ENCODE data around the gene CCHCR1. TPM values are rescaled to one million over a fixed set of nuclear protein-coding genes. Genes with fewer than 3 reads are reported as not detected.
A peak's percentile ranks its signal among the peaks of the same experiment; 100 is the strongest.

CCHCR1 gene
- total RNA-seq, 2 donors from 2014 or later = 47.5 to 64.2 TPM

DNA sequence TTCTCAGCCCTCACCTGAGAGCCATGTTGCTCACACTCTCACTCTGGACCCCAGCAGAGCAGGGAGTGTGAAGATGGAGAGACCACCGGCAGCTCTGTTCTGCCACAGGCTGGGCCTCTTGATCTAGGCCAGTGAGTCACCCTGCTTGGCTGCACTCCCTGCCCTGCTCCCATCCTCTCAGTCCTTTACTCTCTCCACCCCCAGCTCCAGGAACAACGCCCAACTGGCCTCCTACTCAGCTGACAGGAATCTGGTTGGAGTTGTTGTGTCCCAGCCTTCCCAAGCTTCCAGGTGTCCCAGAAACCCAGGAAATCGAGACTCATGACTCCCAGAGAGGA is 43.1 kb downstream of the CCHCR1 start, which contains the start of gene PSORS1C1:
PSORS1C1 (plus strand) TSS at position 260 of the 338 bp plus-strand sequence. CDS start 14,833 bp downstream, outside the sequence.
- no peaks in the 10 kb centered on the region for H3K36me3 Mint-ChIP-seq (ENCODE audit: insufficient read depth in 2 of 2)
- peaks cover 7% of the 10 kb centered on the region for H3K27me3 Mint-ChIP-seq (ENCODE audit: low read depth)

GRCh38 chr6:31113861-31114540 is 43.6 kb downstream of the CCHCR1 start:
- peaks cover 10% of the 10 kb centered on the region for H3K4me1 Mint-ChIP-seq (ENCODE audit: low read depth)
- DNase-seq = no peak
- peaks cover 10% of the 10 kb centered on the region for H3K27me3 Mint-ChIP-seq (ENCODE audit: low read depth)
- H3K36me3 Mint-ChIP-seq (ENCODE audit: insufficient read depth in 2 of 2) = no peaks in the 10 kb centered on the region
- no peak overlapping the region for H3K4me3 Mint-ChIP-seq
- ATAC-seq (replicated peaks in 1 of 2) = no peak
- no peaks in the 10 kb centered on the region for H3K9me3 Mint-ChIP-seq
- H3K27ac Mint-ChIP-seq = no peak overlapping the region

More for the DNA sequence above, 43.1 kb downstream of the CCHCR1 start, which contains the start of gene PSORS1C1:
- Mint-ChIP-seq H3K9me3 (no peaks in the 10 kb centered on the region), H3K27ac (no peak within 1 kb of the TSS), H3K4me3 (no peak within 1 kb of the TSS), H3K4me1 (ENCODE audit: low read depth) (peaks cover 10% of the 10 kb centered on the region)
- ATAC-seq (replicated peaks in 1 of 2) (no peak), DNase-seq (no peak)

DNA sequence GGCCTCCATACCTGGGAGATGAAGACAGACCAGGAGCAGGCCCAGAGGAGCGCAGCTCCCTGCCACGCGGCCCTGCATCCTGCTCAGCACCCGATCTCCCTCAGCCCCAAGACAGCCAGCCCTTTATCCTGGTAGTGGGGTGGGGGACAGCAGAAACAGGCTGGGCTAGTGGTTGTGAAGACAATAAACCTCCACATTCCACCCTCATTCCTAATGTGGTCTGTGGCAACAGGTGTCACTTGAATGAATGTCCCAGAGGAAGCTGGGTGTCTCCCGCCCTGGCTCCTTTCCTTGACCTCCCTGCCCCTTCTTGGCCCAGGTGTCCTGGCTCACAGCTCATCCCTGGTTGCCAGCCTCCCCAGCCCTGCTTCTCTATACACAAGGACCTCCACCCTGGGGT is 45.1 kb downstream of the CCHCR1 start, which contains the start of gene C6orf15:
C6orf15 (minus strand) TSS at position 98 of the 400 bp plus-strand sequence; CDS start at position 78, 20 bp downstream.
- ATAC-seq (replicated peaks in 1 of 2) = no peak
- Mint-ChIP-seq H3K27ac (no peak within 1 kb of the TSS), H3K4me3 (no peak within 1 kb of the TSS), H3K9me3 (no peaks in the 10 kb centered on the region), H3K27me3 (ENCODE audit: low read depth) (peaks cover 10% of the 10 kb centered on the region), H3K4me1 (ENCODE audit: low read depth) (peaks cover 10% of the 10 kb centered on the region), H3K36me3 (ENCODE audit: insufficient read depth in 2 of 2) (no peaks in the 10 kb centered on the region)
- DNase-seq = no peak

DNA sequence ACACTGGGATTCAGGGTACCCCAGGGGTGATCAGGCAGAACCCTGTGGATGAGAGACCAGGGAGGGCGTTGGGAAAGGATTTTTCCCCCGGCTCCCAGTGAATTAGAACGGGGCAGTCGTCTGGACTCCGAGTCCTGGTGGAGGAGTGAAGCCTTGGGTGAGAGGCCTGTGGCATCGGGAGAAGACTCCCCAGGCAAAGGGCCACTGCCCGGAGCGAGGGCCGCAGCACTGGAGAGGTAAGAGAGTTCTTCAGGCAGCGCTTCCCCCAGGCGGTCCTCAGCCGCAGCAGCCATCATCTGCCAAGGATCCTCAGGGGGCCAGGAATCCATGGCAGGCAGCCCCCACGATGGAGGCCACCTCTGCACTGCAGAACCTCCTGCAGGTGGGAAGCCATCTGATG is 45.9 kb downstream of the CCHCR1 start:
- Mint-ChIP-seq H3K27me3 (ENCODE audit: low read depth) (peaks cover 10% of the 10 kb centered on the region), H3K4me3 (no peak overlapping the region), H3K9me3 (no peaks in the 10 kb centered on the region)

GRCh38 chr6:31110825-31111582 is 46.6 kb downstream of the CCHCR1 start:
- Mint-ChIP-seq H3K9me3 (no peaks in the 10 kb centered on the region), H3K36me3 (ENCODE audit: insufficient read depth in 2 of 2) (no peaks in the 10 kb centered on the region), H3K27ac (no peak overlapping the region), H3K27me3 (ENCODE audit: low read depth) (peaks cover 10% of the 10 kb centered on the region), H3K4me3 (no peak overlapping the region), H3K4me1 (ENCODE audit: low read depth) (peaks cover 10% of the 10 kb centered on the region)
- DNase-seq (no peak), ATAC-seq (replicated peaks in 1 of 2) (no peak)

More for the DNA sequence above, 45.9 kb downstream of the CCHCR1 start:
- Mint-ChIP-seq H3K4me1 (ENCODE audit: low read depth) (peaks cover 10% of the 10 kb centered on the region), H3K27ac (no peak overlapping the region), H3K36me3 (ENCODE audit: insufficient read depth in 2 of 2) (no peaks in the 10 kb centered on the region)
- ATAC-seq (replicated peaks in 1 of 2) (no peak), DNase-seq (no peak)

DNA sequence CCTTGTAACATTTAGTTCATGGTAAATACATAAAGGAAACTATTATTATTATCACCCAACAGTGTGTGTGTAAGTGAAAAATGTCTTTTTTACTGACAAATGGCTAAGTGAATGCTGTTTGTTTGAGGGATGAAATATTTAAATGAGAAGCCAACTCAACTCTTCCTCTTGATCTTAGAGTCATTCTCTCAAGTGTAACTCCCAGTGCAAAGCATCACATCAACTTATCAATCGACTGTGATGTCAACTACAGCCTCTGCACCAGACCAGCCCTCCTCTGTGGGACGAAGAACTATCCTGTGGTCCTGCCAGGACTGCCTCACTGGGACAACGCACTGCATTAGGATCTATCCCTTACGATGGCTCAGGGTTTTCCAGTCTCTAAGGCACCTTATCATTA is 50.5 kb downstream of the CCHCR1 start:
- Mint-ChIP-seq H3K27ac (no peak overlapping the region), H3K36me3 (ENCODE audit: insufficient read depth in 2 of 2) (no peaks in the 10 kb centered on the region), H3K4me1 (ENCODE audit: low read depth) (no peaks in the 10 kb centered on the region), H3K27me3 (ENCODE audit: low read depth) (peaks cover 10% of the 10 kb centered on the region), H3K9me3 (no peaks in the 10 kb centered on the region), H3K4me3 (no peak overlapping the region)
- peak in 1 of 2 donors; percentile 68 for ATAC-seq (replicated peaks in 1 of 2)
- no peak for DNase-seq

GRCh38 chr6:31103136-31103535 is 54.5 kb downstream of the CCHCR1 start:
- DNase-seq (no peak), ATAC-seq (replicated peaks in 1 of 2) (no peak)
- Mint-ChIP-seq H3K36me3 (ENCODE audit: insufficient read depth in 2 of 2) (no peaks in the 10 kb centered on the region), H3K27me3 (ENCODE audit: low read depth) (no peaks in the 10 kb centered on the region), H3K9me3 (no peaks in the 10 kb centered on the region), H3K27ac (no peak overlapping the region), H3K4me1 (ENCODE audit: low read depth) (no peaks in the 10 kb centered on the region), H3K4me3 (no peak overlapping the region)

DNA sequence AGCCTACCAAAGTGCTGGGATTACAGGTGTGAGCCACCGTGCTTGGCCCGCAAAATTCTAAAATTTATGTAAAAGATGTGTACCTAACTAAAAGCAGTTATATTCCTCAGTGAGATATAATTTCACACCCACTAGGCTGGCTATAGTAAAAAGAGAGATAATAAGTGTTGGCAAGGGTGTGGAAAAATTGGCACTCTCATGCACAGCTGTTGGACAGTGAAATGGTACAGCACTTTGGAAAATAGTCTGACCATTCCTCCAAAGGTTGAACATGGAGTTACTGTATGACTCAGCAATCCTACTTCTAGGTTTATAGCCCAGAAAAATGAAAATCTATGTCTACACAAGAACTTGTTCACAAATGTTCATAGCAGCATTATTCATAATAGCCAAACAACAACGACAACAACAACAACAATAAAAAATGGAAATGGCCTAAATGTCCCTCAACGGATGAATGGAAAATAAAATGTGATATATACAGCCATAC is 59.1 kb downstream of the CCHCR1 start:
- DNase-seq (no peak), ATAC-seq (replicated peaks in 1 of 2) (no peak)
- H3K4me3 Mint-ChIP-seq = no peak overlapping the region
- H3K27me3 Mint-ChIP-seq (ENCODE audit: low read depth) = no peaks in the 10 kb centered on the region
- peaks cover 36% of the 10 kb centered on the region for H3K4me1 Mint-ChIP-seq (ENCODE audit: low read depth)
- H3K27ac Mint-ChIP-seq = no peak overlapping the region
- no peaks in the 10 kb centered on the region for H3K9me3 Mint-ChIP-seq
- no peaks in the 10 kb centered on the region for H3K36me3 Mint-ChIP-seq (ENCODE audit: insufficient read depth in 2 of 2)

DNA sequence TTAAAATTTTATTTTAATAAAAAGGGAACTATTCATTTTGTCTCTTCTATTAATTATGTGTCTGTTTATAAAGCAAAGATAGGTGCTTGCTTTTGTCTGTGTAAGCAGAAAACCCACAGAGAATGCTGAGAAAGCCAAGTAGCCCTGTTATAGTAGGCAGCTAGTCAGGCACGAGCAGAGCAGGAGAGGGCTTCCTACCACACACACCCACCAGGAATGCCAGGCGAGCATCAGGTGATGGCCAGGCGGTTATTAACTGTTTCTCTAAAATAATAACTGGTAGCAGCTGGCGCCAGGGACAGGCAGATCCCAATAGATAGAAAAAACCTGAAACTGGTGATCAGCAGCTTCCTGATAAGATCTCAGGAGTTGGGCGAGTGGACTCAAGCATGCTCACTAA is 60.9 kb downstream of the CCHCR1 start:
- DNase-seq = no peak
- peaks cover 36% of the 10 kb centered on the region for H3K4me1 Mint-ChIP-seq (ENCODE audit: low read depth)
- no peak overlapping the region for H3K27ac Mint-ChIP-seq
- H3K27me3 Mint-ChIP-seq (ENCODE audit: low read depth) = no peaks in the 10 kb centered on the region
- H3K4me3 Mint-ChIP-seq = no peak overlapping the region
- H3K9me3 Mint-ChIP-seq = no peaks in the 10 kb centered on the region
- ATAC-seq (replicated peaks in 1 of 2) = no peak
- H3K36me3 Mint-ChIP-seq (ENCODE audit: insufficient read depth in 2 of 2) = no peaks in the 10 kb centered on the region

DNA sequence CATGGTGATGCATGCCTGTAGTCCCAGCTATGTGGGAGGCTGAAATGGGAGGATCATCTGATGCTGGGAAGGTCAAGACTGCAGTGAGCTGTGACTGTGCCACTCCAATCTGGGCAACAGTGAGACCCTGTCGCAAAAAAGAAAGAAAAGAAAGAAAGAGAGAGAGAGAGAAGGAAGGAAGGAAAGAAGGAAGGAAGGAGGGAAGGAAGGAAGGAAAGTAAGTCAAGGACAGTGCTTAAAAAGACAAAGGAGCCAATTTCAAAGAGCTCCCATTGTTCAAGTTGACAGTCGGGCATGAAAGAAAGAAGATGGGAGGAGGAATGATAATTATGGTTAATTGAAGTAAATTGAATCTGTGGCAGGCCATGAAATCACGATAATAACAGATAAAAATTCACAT is 61.4 kb downstream of the CCHCR1 start:
- ATAC-seq (replicated peaks in 1 of 2) (no peak), DNase-seq (no peak)
- Mint-ChIP-seq H3K4me3 (no peak overlapping the region), H3K27ac (no peak overlapping the region), H3K9me3 (no peaks in the 10 kb centered on the region), H3K36me3 (ENCODE audit: insufficient read depth in 2 of 2) (no peaks in the 10 kb centered on the region), H3K27me3 (ENCODE audit: low read depth) (no peaks in the 10 kb centered on the region), H3K4me1 (ENCODE audit: low read depth) (peaks cover 36% of the 10 kb centered on the region)

DNA sequence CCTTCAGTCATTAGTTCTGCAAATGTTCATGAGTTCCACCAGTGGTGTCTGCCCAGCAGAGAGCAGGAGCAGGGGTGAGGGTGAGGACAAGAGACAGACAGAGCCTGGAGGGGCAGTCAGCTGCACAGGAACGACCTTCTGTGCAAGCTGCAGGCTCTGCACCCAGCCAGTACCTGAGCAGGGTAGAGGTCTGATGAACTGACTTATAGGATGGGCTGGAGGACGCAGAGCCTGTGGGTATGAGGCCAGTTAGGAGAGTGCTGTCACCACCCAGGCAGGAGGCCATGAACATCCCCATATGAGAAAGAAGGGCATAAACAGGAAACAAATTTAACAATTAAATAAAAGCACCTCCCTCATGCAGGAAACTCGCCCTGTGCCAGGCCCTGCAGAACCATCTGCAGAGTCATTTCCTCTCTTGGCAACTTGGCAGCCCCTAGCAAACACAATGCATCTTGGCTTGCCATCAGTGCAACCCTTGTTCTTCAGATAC is 63.2 kb downstream of the CCHCR1 start:
- H3K9me3 Mint-ChIP-seq = no peaks in the 10 kb centered on the region

DNA sequence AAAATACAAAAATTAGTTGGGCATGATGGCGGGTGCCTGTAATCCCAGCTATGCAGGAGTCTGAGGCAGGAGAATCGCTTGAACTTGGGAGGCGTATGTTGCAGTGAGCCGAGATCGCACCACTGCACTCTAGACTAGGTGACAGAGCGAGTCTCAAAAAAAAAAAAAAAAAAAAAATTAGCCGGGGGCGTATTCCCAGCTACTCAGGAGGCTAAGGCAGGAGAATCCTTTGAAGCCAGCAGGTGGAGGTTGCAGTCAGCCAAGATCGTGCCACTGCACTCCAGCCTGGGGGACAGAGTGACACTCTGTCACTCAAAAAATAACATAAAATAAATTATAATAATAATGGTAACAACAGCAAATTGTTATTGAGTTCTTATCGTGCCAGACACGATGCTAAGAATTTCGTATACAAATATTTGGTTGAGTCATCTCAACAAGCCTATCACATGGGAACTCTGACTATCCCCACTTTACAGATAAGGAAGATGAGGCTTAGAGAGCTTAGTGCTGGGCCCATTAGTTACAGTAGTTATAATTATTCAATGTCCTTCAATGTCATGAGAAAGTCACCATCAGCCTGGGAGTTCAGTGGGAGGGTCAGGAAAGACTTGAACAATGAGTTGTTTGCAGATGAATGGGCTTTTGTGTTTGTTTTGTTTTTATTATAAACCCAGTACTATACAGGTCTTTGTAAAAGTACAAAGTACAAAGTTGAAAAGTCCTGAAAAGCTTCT is 64.7 kb downstream of the CCHCR1 start:
- ATAC-seq (replicated peaks in 1 of 2) (no peak), DNase-seq (no peak)
- H3K27ac Mint-ChIP-seq = no peak overlapping the region
- no peaks in the 10 kb centered on the region for H3K36me3 Mint-ChIP-seq (ENCODE audit: insufficient read depth in 2 of 2)
- H3K27me3 Mint-ChIP-seq (ENCODE audit: low read depth) = no peaks in the 10 kb centered on the region
- H3K4me1 Mint-ChIP-seq (ENCODE audit: low read depth) = peaks cover 36% of the 10 kb centered on the region
- no peaks in the 10 kb centered on the region for H3K9me3 Mint-ChIP-seq
- H3K4me3 Mint-ChIP-seq = no peak overlapping the region

More for the DNA sequence above, 63.2 kb downstream of the CCHCR1 start:
- Mint-ChIP-seq H3K36me3 (ENCODE audit: insufficient read depth in 2 of 2) (no peaks in the 10 kb centered on the region), H3K4me1 (ENCODE audit: low read depth) (peaks cover 36% of the 10 kb centered on the region), H3K4me3 (peak overlapping the region; percentile 4 to 18), H3K27ac (peak overlapping the region; percentile 33), H3K27me3 (ENCODE audit: low read depth) (no peaks in the 10 kb centered on the region)
- ATAC-seq (replicated peaks in 1 of 2) (peak; percentile 45 to 84), DNase-seq (peak; percentile 5 to 32)
